ENCODE measurements around the gene PLXDC2. TPM values are rescaled to one million over a fixed set of nuclear protein-coding genes. Genes with fewer than 3 reads are reported as not detected.

Gene PLXDC2
- total RNA-seq, 2 experiments from 2014 or later = not detected

DNA sequence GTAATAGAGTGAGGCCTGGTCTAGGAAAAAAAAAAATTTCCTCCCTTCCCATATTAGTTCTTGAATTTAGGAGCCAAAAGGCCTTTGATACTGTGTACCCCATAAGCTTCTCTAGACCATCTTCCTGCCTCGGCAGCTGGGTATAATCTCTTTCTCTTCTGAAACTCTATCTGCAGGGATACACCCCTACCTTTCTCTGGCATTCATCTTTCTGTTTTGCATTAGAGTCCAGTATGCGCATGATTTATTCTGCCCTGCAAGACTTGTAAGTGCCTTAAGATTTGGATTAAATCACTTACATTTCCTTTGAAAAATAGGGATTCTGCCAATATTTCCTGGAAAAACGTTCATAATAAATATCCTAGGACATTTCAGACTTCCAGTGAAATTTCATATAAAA lies 431.2 kb downstream of the PLXDC2 start:
- no peaks in the 10 kb centered on the region for H3K4me1 Mint-ChIP-seq (ENCODE audit: low read depth)
- CTCF ChIA-PET = no interaction called here

DNA sequence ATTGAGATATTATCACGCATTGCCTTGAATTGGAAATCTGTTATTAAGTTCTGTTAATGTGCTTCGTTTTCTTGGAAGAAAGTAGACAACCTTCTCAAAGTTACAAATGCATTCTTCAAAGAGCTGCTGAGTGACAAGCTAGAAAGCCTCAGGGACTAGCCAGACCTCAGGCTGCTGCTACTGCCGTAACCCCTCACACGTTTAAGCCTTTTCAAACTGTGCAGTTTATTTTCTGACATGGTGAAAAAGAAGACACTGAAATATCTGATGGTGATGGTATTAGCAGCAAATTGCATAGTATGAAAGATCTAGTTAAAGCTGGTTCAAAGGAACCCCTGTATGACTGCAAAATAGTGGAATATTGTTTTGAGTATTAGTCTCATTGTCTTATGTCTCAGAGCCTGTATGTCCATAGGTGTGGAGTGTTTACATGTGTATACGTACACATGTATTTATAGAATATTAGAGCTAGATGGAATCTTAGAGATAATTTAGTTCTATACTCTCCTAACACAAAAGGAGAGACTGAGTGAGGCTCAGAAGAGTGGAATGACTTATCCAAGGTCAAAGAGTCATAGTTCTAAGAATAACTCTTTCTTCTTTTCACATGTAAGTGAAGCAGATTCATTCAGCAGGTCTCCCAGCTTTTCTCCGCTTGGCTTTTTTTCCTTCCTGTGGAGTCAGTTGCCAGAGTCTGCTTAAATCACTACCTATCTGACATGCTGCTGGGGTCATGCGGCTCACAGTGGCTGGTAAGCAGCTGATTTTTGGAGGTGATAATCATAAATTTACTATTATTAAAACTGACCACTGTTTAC lies 431.9 kb downstream of the PLXDC2 start:
- intact Hi-C loops (cut with micrococcal nuclease) = no loop called here
- no peak for DNase-seq
- no peaks in the 10 kb centered on the region for H3K4me1 Mint-ChIP-seq (ENCODE audit: low read depth)
- H3K27ac Mint-ChIP-seq = no peak overlapping the region
- no peaks in the 10 kb centered on the region for H3K36me3 Mint-ChIP-seq (ENCODE audit: low read depth)
- no peaks in the 10 kb centered on the region for H3K9me3 Mint-ChIP-seq
- CTCF ChIA-PET = interaction anchor here (0.7 kb wide), 1 partner anchor 485 kb away, joined by 3 read pairs; no protein-coding TSS in a partner anchor
- H3K27me3 Mint-ChIP-seq (ENCODE audit: low read depth) = no peaks in the 10 kb centered on the region
- H3K4me3 Mint-ChIP-seq = no peak overlapping the region

More for the DNA sequence above, 431.2 kb downstream of the PLXDC2 start:
- no peak overlapping the region for H3K27ac Mint-ChIP-seq
- DNase-seq = no peak
- H3K9me3 Mint-ChIP-seq = no peaks in the 10 kb centered on the region
- intact Hi-C loops (cut with micrococcal nuclease) = no loop called here
- no peak overlapping the region for H3K4me3 Mint-ChIP-seq
- H3K27me3 Mint-ChIP-seq (ENCODE audit: low read depth) = no peaks in the 10 kb centered on the region
- H3K36me3 Mint-ChIP-seq (ENCODE audit: low read depth) = no peaks in the 10 kb centered on the region

DNA sequence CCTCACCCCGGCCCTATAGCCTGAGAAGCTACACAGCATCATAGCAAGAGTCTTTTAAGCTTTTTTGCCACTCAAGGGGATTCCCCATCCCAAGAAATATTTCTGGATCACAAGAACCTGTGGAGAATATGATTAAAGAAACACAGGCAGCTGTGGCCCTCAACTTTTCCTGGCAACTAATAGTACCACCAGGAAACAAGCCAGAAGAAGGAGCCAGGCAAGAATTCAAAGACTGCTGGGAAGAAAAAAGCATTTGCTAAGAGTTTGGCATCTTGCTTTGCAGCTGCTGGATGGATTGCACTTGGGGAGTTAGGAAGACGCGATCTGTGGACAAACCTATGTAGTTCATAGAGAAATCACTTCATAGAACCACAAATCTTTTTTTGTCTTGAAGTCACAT lies 437.8 kb downstream of the PLXDC2 start:
- H3K4me1 Mint-ChIP-seq (ENCODE audit: low read depth) = no peaks in the 10 kb centered on the region
- H3K27ac Mint-ChIP-seq = no peak overlapping the region
- DNase-seq = no peak
- CTCF ChIA-PET = no interaction called here
- intact Hi-C loops (cut with micrococcal nuclease) = no loop called here
- no peak overlapping the region for H3K4me3 Mint-ChIP-seq
- H3K36me3 Mint-ChIP-seq (ENCODE audit: low read depth) = no peaks in the 10 kb centered on the region
- no peaks in the 10 kb centered on the region for H3K9me3 Mint-ChIP-seq
- H3K27me3 Mint-ChIP-seq (ENCODE audit: low read depth) = no peaks in the 10 kb centered on the region

DNA sequence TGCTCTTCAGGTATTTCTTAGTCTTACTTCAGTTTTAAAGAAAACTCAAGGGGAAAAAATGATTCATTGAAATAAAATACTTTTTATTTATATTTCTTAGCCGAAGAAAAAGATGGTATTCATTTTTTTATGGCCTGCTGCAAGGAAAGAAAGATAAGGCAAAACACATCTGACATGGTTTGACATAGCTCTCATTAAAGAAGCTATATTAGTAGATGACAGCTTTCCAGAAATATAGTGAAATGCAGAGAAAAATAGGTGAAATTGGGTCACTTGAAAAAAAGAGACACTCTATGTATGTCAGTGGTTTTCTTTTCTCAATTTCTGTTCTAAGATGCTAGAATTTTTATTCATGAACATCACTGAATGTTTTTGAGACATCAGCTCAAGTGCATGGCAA lies 438.3 kb downstream of the PLXDC2 start:
- Mint-ChIP-seq H3K4me3 (no peak overlapping the region), H3K27ac (no peak overlapping the region), H3K9me3 (no peaks in the 10 kb centered on the region), H3K4me1 (ENCODE audit: low read depth) (no peaks in the 10 kb centered on the region), H3K36me3 (ENCODE audit: low read depth) (no peaks in the 10 kb centered on the region), H3K27me3 (ENCODE audit: low read depth) (no peaks in the 10 kb centered on the region)
- CTCF ChIA-PET = no interaction called here
- intact Hi-C loops (cut with micrococcal nuclease) = no loop called here
- no peak for DNase-seq

DNA sequence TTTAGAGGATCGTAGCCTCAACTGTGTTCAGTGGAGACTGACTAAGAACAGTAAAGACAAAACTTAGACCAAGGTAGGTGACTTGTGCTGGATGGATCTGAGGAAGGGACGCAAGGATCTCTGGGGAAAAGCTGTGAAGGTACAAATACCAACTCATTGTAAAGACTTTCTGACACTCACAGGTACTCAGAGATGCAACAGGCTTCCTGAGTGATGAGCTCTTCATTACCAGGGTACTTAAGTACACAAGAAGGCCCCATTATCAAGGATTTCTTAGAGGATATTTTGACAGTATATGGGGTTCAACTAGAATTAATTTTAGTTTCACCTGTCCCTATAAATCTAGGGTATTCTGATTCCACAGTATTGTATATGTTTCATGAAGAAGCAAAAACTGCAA lies 440.7 kb downstream of the PLXDC2 start:
- no peak overlapping the region for H3K4me3 Mint-ChIP-seq
- no peaks in the 10 kb centered on the region for H3K36me3 Mint-ChIP-seq (ENCODE audit: low read depth)
- no peaks in the 10 kb centered on the region for H3K9me3 Mint-ChIP-seq
- no peaks in the 10 kb centered on the region for H3K4me1 Mint-ChIP-seq (ENCODE audit: low read depth)
- DNase-seq = no peak
- H3K27ac Mint-ChIP-seq = no peak overlapping the region
- CTCF ChIA-PET = no interaction called here
- intact Hi-C loops (cut with micrococcal nuclease) = no loop called here
- no peaks in the 10 kb centered on the region for H3K27me3 Mint-ChIP-seq (ENCODE audit: low read depth)

DNA sequence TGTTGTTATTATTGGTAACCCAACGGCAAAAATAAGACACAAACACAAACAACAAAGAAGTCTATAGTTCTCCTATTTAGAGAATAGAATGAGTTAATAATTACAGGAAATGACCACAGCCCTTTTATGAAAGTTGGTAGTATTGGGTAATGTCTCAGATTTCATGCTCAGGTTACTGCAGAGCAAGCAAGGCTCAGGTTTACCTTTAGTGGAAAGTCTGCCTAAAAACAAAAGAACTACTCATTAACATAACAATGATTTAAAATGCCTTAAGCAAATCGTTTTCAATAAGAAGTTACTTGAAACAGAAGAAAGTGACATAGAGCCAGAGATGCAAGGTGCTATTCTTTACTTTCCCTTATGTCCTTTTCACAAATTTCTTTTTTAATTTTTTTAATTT lies 441.2 kb downstream of the PLXDC2 start:
- Mint-ChIP-seq H3K27ac (no peak overlapping the region), H3K36me3 (ENCODE audit: low read depth) (no peaks in the 10 kb centered on the region), H3K4me1 (ENCODE audit: low read depth) (no peaks in the 10 kb centered on the region), H3K9me3 (no peaks in the 10 kb centered on the region), H3K4me3 (no peak overlapping the region), H3K27me3 (ENCODE audit: low read depth) (no peaks in the 10 kb centered on the region)
- CTCF ChIA-PET = no interaction called here
- intact Hi-C loops (cut with micrococcal nuclease) = no loop called here
- DNase-seq = no peak

DNA sequence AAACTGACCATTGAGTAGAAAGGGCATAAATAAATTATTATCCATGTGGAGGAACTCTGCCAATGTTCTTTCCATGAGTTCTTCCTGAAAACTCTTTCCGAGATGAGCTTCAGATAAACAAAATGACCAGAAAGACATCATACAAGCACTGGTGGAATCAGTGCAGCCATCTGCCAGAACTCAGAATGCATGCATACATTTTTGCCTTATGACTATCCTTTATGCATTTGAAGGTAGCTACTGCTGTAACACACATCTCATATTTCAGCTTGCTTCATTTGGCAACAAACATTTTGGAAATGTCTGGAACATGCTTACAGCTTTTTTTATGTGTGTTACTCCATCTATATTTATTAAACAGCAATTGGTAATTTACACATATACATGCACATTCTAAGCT lies 448.9 kb downstream of the PLXDC2 start:
- H3K4me1 Mint-ChIP-seq (ENCODE audit: low read depth) = no peaks in the 10 kb centered on the region
- intact Hi-C loops (cut with micrococcal nuclease) = no loop called here
- CTCF ChIA-PET = no interaction called here
- H3K27ac Mint-ChIP-seq = no peak overlapping the region
- no peak overlapping the region for H3K4me3 Mint-ChIP-seq
- no peaks in the 10 kb centered on the region for H3K27me3 Mint-ChIP-seq (ENCODE audit: low read depth)
- no peaks in the 10 kb centered on the region for H3K36me3 Mint-ChIP-seq (ENCODE audit: low read depth)
- H3K9me3 Mint-ChIP-seq = no peaks in the 10 kb centered on the region
- DNase-seq = no peak

DNA sequence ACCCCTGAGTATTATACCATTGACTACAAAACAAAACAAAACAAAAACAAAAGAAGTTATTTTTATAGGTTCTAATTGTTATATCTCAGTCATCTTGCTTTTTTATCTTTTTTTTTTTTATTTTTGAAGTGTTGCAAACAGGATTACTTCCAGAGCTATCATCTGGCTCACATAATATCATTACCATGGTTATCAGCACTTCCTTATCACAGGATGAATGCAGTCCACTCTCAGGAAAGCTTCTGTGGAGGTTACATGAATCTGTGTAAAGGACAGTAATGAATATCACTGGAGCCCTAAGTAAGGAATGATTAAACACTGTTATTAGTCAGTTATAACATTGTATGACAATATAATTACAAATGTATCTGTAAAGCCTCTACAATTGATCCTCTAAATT lies 451.5 kb downstream of the PLXDC2 start:
- peaks cover 3% of the 10 kb centered on the region for H3K9me3 Mint-ChIP-seq
- CTCF ChIA-PET = no interaction called here
- no peak for DNase-seq
- H3K4me3 Mint-ChIP-seq = no peak overlapping the region
- no peaks in the 10 kb centered on the region for H3K36me3 Mint-ChIP-seq (ENCODE audit: low read depth)
- intact Hi-C loops (cut with micrococcal nuclease) = no loop called here
- H3K4me1 Mint-ChIP-seq (ENCODE audit: low read depth) = no peaks in the 10 kb centered on the region
- no peaks in the 10 kb centered on the region for H3K27me3 Mint-ChIP-seq (ENCODE audit: low read depth)
- H3K27ac Mint-ChIP-seq = no peak overlapping the region

DNA sequence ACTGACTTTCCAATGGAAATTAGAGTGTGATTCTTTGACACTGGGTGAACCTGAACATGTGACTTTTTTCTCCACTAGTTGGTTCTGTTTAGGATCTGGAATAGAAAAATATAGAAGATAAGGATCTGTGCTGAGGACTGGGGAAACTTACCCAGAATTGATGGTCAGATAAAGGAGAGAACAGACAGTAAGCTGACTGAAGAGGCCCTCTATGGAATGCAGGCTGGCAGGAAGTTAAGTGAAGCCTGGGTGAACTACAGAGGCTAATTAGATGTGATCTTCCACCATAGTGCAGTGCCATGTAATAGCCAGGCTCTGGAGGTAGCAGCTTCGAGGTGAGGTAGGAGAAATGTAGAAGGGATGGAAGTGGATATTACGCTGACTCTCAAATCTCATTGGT lies 455.3 kb downstream of the PLXDC2 start:
- H3K4me3 Mint-ChIP-seq = no peak overlapping the region
- CTCF ChIA-PET = no interaction called here

DNA sequence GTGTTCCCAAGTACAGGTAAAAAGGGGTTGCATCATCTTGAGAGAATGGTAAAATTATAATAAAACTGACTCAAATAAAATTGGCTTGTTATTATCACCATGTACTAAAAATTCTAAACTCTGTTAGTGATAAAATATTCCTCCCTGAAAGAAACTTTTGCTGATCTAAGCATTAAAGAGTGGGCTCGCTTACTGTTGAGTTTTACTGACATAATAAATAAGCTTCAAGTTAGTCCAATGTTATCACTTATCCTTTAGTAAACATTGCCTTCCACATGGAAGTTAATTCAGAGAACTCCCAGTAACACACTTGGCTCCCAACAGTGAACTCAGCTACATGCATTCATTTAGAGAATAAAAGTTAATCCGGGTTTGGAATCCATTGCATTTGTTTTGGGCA lies 456.4 kb downstream of the PLXDC2 start:
- Mint-ChIP-seq H3K4me3 (no peak overlapping the region), H3K4me1 (ENCODE audit: low read depth) (no peaks in the 10 kb centered on the region), H3K27ac (no peak overlapping the region), H3K27me3 (ENCODE audit: low read depth) (no peaks in the 10 kb centered on the region), H3K36me3 (ENCODE audit: low read depth) (no peaks in the 10 kb centered on the region), H3K9me3 (peaks cover 5% of the 10 kb centered on the region)
- no peak for DNase-seq
- intact Hi-C loops (cut with micrococcal nuclease) = no loop called here
- CTCF ChIA-PET = no interaction called here

More for the DNA sequence above, 455.3 kb downstream of the PLXDC2 start:
- no peak for DNase-seq
- H3K9me3 Mint-ChIP-seq = peaks cover 5% of the 10 kb centered on the region
- intact Hi-C loops (cut with micrococcal nuclease) = no loop called here
- H3K36me3 Mint-ChIP-seq (ENCODE audit: low read depth) = no peaks in the 10 kb centered on the region
- no peak overlapping the region for H3K27ac Mint-ChIP-seq
- no peaks in the 10 kb centered on the region for H3K27me3 Mint-ChIP-seq (ENCODE audit: low read depth)
- H3K4me1 Mint-ChIP-seq (ENCODE audit: low read depth) = no peaks in the 10 kb centered on the region

DNA sequence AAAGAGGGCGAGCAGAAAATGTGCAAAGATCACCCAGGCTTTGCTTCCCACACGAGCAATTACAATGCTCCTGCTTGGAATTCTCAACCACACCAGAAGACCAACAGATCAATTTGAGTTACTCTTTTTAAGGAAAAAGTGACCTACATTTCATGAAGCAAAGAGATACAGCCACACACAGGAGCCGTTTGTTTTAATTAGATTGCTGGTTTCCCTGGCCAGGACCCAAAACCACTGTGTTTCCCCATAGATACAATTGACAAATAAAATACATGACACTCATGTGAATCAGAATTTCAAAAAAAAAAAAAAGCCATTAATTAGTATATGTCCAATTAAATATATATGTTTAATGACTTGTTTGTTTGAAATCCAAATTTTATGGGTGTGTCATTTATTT lies 458.3 kb downstream of the PLXDC2 start:
- Mint-ChIP-seq H3K4me3 (no peak overlapping the region), H3K4me1 (ENCODE audit: low read depth) (no peaks in the 10 kb centered on the region), H3K9me3 (peaks cover 5% of the 10 kb centered on the region), H3K27ac (no peak overlapping the region), H3K27me3 (ENCODE audit: low read depth) (no peaks in the 10 kb centered on the region), H3K36me3 (ENCODE audit: low read depth) (no peaks in the 10 kb centered on the region)
- CTCF ChIA-PET = no interaction called here
- DNase-seq = no peak
- intact Hi-C loops (cut with micrococcal nuclease) = no loop called here

DNA sequence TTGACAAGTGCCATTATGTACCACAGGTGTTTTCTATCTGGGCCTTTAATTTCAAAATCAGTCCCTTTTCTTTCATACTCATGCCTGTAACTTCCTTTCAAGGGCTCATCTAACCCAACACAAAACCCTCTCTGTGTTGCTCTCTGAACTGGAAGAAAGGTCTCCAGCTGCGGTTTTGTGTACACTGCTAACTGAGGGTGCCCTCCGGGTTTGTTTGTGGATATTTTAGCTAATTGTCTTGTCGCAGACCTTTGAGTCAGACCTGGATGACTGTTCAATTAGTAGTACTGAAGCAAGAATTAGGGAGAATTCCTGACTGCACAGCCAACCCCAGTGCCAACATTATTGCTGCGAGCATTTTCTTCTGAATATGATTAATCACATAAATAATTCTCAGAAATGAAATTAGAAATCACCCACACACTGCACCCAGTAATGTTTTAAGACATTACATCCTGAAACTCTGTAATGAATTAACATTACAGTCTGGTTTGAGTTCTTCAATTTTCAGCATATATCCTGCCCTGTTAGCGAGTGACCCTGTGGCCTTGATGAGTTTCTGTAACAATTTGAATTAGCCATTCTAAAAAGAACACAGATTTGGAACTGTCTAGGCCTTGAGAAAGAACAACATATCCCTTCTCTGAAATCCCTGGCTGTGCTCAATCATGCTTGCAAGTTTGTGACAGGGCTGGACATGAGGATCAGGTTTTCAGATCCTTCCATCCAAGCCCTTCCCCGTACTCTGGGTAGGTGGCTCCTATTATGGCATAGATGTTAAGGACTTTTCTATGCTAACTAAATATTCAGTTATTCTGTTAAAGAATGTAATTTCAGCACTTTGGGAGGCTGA lies 460.1 kb downstream of the PLXDC2 start:
- Mint-ChIP-seq H3K4me1 (ENCODE audit: low read depth) (no peaks in the 10 kb centered on the region), H3K36me3 (ENCODE audit: low read depth) (no peaks in the 10 kb centered on the region), H3K9me3 (peaks cover 5% of the 10 kb centered on the region), H3K4me3 (no peak overlapping the region), H3K27ac (no peak overlapping the region), H3K27me3 (ENCODE audit: low read depth) (no peaks in the 10 kb centered on the region)
- DNase-seq = no peak
- CTCF ChIA-PET = no interaction called here
- intact Hi-C loops (cut with micrococcal nuclease) = no loop called here

DNA sequence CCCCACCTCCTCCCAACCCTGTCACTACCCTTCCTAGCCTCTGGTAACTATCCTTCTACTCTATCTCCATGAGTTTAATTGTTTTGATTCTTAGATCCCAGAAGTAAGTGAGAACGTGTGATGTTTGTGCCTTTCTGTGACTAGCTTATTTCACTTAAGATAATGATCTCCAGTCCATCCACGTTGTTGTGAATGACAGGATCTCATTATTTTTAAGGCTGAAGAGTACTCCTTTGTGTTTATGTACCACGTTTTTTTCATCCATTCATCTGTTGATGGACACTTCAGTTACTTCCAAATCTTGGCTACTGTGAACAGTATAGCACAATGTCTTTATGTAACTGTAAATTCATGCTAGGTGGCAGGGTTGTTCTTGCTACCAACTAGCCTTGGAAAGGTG lies 461.6 kb downstream of the PLXDC2 start:
- CTCF ChIA-PET = no interaction called here
- no peak overlapping the region for H3K4me3 Mint-ChIP-seq
- peaks cover 2% of the 10 kb centered on the region for H3K9me3 Mint-ChIP-seq
- DNase-seq = no peak
- H3K27ac Mint-ChIP-seq = no peak overlapping the region
- intact Hi-C loops (cut with micrococcal nuclease) = no loop called here
- no peaks in the 10 kb centered on the region for H3K4me1 Mint-ChIP-seq (ENCODE audit: low read depth)
- H3K27me3 Mint-ChIP-seq (ENCODE audit: low read depth) = no peaks in the 10 kb centered on the region
- no peaks in the 10 kb centered on the region for H3K36me3 Mint-ChIP-seq (ENCODE audit: low read depth)

All from activated naive CD4-positive, alpha-beta T cell treated with anti-CD3 and anti-CD28 coated beads for 36 hours (primary cell).